H1 (cell line): ENCODE measurements around the gene DUS1L. TPM values are rescaled to one million over a fixed set of nuclear protein-coding genes. Genes with fewer than 3 reads are reported as not detected.

Experiments
- EZH2 ChIP-seq: fragments of 200-600 bp; sonication (generic); IDR thresholded peaks from 2 replicates; pipeline ENCODE4 v1.7.1; 2012; ENCODE audit warnings: low read depth, mild to moderate bottlenecking, moderate library complexity, low read length, inconsistent platforms; ENCODE audit not compliant: severe bottlenecking
- KDM4A ChIP-seq: IDR thresholded peaks from one replicate; pipeline ENCODE4 v1.7.1; 2012; ENCODE audit warnings: low read depth, mild to moderate bottlenecking, moderate library complexity, low read length, inconsistent platforms; ENCODE audit not compliant: severe bottlenecking
- SIN3A ChIP-seq, 2 experiments: IDR thresholded peaks in 1 of 2; conservative IDR thresholded peaks in 1 of 2; 2 replicates each; pipeline ENCODE4 v1.6.1; 2011 to 2012; ENCODE audit warnings: low read length in 2 of 2, improper control_type of control experiment in 1 of 2, low read depth in 1 of 2, mild to moderate bottlenecking in 1 of 2
- polyA plus RNA-seq, 7 experiments: library from polyadenylated mRNA; depleted of rRNA in 3 of 7; stranded (reverse) in 5 of 7; unstranded in 2 of 7; fragments of >200 nt in 5 of 7; fragments of 200-250 nt in 2 of 7; gene quantifications; 1 replicate in 5 of 7; 2 replicates in 1 of 7; 4 replicates in 1 of 7; pipeline versions ENCODE4 v1.2.1 to v1.2.3, GENCODE V29; 2011 to 2013; ENCODE audit warnings: missing spikeins in 2 of 7, mixed read lengths in 2 of 7
- total RNA-seq: library from RNA; stranded (reverse); fragmentation: NEBNext Ultra II Directional; extraction: Animal tissue kit (Norgen Biotek cat#: 25700); gene quantifications from 2 replicates; pipeline ENCODE4 v1.2.1, GENCODE V29; 2021

The DUS1L gene
- total and polyA plus RNA-seq, 2 of the 8 experiments (the other 6 are each of a cell fraction or from before 2014, with no cell fraction given) = 34.5 to 69.1 TPM

- TF ChIP-seq KDM4A (no peak), SIN3A (conservative IDR thresholded peaks at IDR 0.05 in 1 of 2, IDR thresholded peaks at IDR 0.05 in 1 of 2; ENCODE audit: low read depth in 1 of 2, low read length in 2 of 2) (no peak), EZH2 (no peak)
- TF ChIP-seq, all 59 proteins: peak for 0
Measured at GRCh38 chr17:82063424-82064415, 1.9 kb downstream of the DUS1L start (continued).
